SK-N-SH (cell line): ENCODE measurements around the gene FRAS1. TPM values are rescaled to one million over a fixed set of nuclear protein-coding genes. Genes with fewer than 3 reads are reported as not detected.

ENCODE experiments used
- CTCF ChIA-PET: fragments of 300-600, 350-600 bp; formaldehyde crosslinking; extraction: SDS; loops from one replicate; lab custom pipeline; 2021; lab: Yijun Ruan, JAX
- POLR2A ChIA-PET: fragments of 350-600 bp; sonication (Branson Sonifier 250); formaldehyde crosslinking; extraction: SDS; loops from one replicate; lab custom pipeline; 2020; ENCODE audit warnings: antibody characterized with exemption, inconsistent platforms; lab: Yijun Ruan, JAX
- DNase-seq: peaks from one replicate; pipeline ENCODE4 v3.0.0; 2012
- H2AFZ ChIP-seq: fragments of 200-600 bp; sonication (generic); 2 replicates; pipeline ENCODE4 v1.8.1; 2016; ENCODE audit warnings: antibody characterized with exemption, mild to moderate bottlenecking, low read depth
- H3F3A ChIP-seq: fragments of 200-600 bp; sonication (generic); replicated peaks from 2 replicates; pipeline ENCODE3; 2016; ENCODE audit warnings: antibody characterized with exemption, mild to moderate bottlenecking; ENCODE audit not compliant: insufficient read depth
- H3K27ac ChIP-seq, 2 experiments: fragments of 200-500 bp in 1 of 2; fragments of 200-600 bp in 1 of 2; sonication (Bioruptor generic) in 1 of 2; sonication (generic), shearing (Covaris generic) in 1 of 2; 2 replicates each; pipeline versions ENCODE4 v1.5.1 to v1.6.1; 2014 to 2016; ENCODE audit warnings: low read depth in 2 of 2, inconsistent platforms in 1 of 2, low read length in 1 of 2, mild to moderate bottlenecking in 1 of 2, mixed read lengths in 1 of 2
- H3K27me3 ChIP-seq: fragments of 200-600 bp; sonication (generic), shearing (Covaris generic); 2 replicates; pipeline ENCODE4 v1.6.1; 2016; ENCODE audit warnings: mixed run types; ENCODE audit not compliant: insufficient read depth
- H3K36me3 ChIP-seq, 2 experiments: fragments of 200-500 bp in 1 of 2; fragments of 200-600 bp in 1 of 2; sonication (Bioruptor generic) in 1 of 2; sonication (generic) in 1 of 2; replicated peaks in 1 of 2; 2 replicates each; pipeline versions ENCODE3 to v1.5.1; 2014 to 2016; ENCODE audit warnings: low read length in 1 of 2, mild to moderate bottlenecking in 1 of 2; ENCODE audit not compliant: insufficient read depth in 2 of 2, control insufficient read depth in 1 of 2
- H3K4me1 ChIP-seq, 2 experiments: fragments of 200-500 bp in 1 of 2; fragments of 200-600 bp in 1 of 2; sonication (Bioruptor generic) in 1 of 2; sonication (generic), shearing (Covaris generic) in 1 of 2; 2 replicates each; pipeline versions ENCODE4 v1.5.1 to v1.6.1; 2014 to 2016; ENCODE audit warnings: low read depth in 1 of 2, low read length in 1 of 2, mixed run types in 1 of 2; ENCODE audit not compliant: insufficient read depth in 2 of 2, control insufficient read depth in 1 of 2
- H3K4me2 ChIP-seq: fragments of 200-600 bp; sonication (generic), shearing (Covaris generic); 2 replicates; pipeline ENCODE4 v1.6.1; 2017; ENCODE audit warnings: mixed run types
- H3K4me3 ChIP-seq, 2 experiments: fragments of 200-500 bp in 1 of 2; fragments of 200-600 bp in 1 of 2; sonication (Bioruptor generic) in 1 of 2; sonication (generic), shearing (Covaris generic) in 1 of 2; 2 replicates each; pipeline versions ENCODE4 v1.5.1 to v1.8.1; 2014 to 2016; ENCODE audit warnings: low read depth in 2 of 2, inconsistent platforms in 1 of 2, low read length in 1 of 2, mild to moderate bottlenecking in 1 of 2, mixed read lengths in 1 of 2, moderate library complexity in 1 of 2
- H3K79me2 ChIP-seq: fragments of 200-600 bp; sonication (generic); 2 replicates; pipeline ENCODE4 v1.8.1; 2017; ENCODE audit warnings: mild to moderate bottlenecking; ENCODE audit not compliant: insufficient read depth
- H3K9ac ChIP-seq: fragments of 200-600 bp; sonication (generic); 2 replicates; pipeline ENCODE4 v1.6.1; 2017; ENCODE audit warnings: mixed run types
- H3K9me2 ChIP-seq: fragments of 200-600 bp; sonication (generic); 2 replicates; pipeline ENCODE4 v1.6.1; 2017; ENCODE audit warnings: mixed run types
- H3K9me3 ChIP-seq: fragments of 200-600 bp; sonication (generic); 2 replicates; pipeline ENCODE4 v1.6.1; 2017; ENCODE audit warnings: mixed run types, mild to moderate bottlenecking, moderate library complexity
- H4K20me1 ChIP-seq: fragments of 200-600 bp; sonication (generic); 2 replicates; pipeline ENCODE4 v1.6.1; 2017; ENCODE audit warnings: mild to moderate bottlenecking, mixed run types; ENCODE audit not compliant: insufficient read depth
- ELF1 ChIP-seq: IDR thresholded peaks from 2 replicates; pipeline ENCODE4 v1.4.0; 2012
- FOXM1 ChIP-seq: IDR thresholded peaks from 2 replicates; pipeline ENCODE4 v1.4.0; 2012; ENCODE audit warnings: low read depth, mild to moderate bottlenecking
- IRF3 ChIP-seq: fragments of 150-350 bp; IDR thresholded peaks from 2 replicates; pipeline ENCODE4 v1.6.1; 2016; ENCODE audit warnings: mild to moderate bottlenecking, low read depth, low read length
- JUND ChIP-seq: IDR thresholded peaks from 2 replicates; pipeline ENCODE4 v1.4.0; 2012
- MAX ChIP-seq: IDR thresholded peaks from 2 replicates; pipeline ENCODE4 v1.4.0; 2012; ENCODE audit warnings: low read depth
- PBX3 ChIP-seq: IDR thresholded peaks from 2 replicates; pipeline ENCODE4; 2012
- POLR2AphosphoS5 ChIP-seq: IDR thresholded peaks from 2 replicates; pipeline ENCODE4 v1.6.1; 2012; ENCODE audit warnings: low read depth, low read length
- SIN3A ChIP-seq: IDR thresholded peaks from 2 replicates; pipeline ENCODE4 v1.6.1; 2012; ENCODE audit warnings: low read depth, mild to moderate bottlenecking, low read length, moderate library complexity, borderline replicate concordance
- TAF1 ChIP-seq: IDR thresholded peaks from 2 replicates; pipeline ENCODE4 v1.6.1; 2012; ENCODE audit warnings: low read depth, mild to moderate bottlenecking, low read length, moderate library complexity, borderline replicate concordance
- TCF12 ChIP-seq: IDR thresholded peaks from 2 replicates; pipeline ENCODE4 v1.4.0; 2012
- TEAD4 ChIP-seq: IDR thresholded peaks from 2 replicates; pipeline ENCODE4 v1.4.0; 2012; ENCODE audit warnings: mild to moderate bottlenecking, borderline replicate concordance; ENCODE audit not compliant: insufficient read depth
- USF1 ChIP-seq: IDR thresholded peaks from 2 replicates; pipeline ENCODE4 v1.4.0; 2012; ENCODE audit warnings: low read depth, borderline replicate concordance
- USF2 ChIP-seq: fragments of 150-350 bp; IDR thresholded peaks from 2 replicates; pipeline ENCODE4 v1.6.1; 2017; ENCODE audit warnings: antibody characterized with exemption, low read length, low read depth, borderline replicate concordance
- polyA plus RNA-seq, 3 experiments: library from polyadenylated mRNA; depleted of rRNA; stranded (reverse); fragments of >200 nt; gene quantifications; 2 replicates each; pipeline ENCODE4 v1.2.3, GENCODE V29; 2012

FRAS1 gene
- polyA plus RNA-seq, 1 of the 3 experiments (the other 2 are of a cell fraction): 8.3 TPM

GRCh38 chr4:78165758-78166157 lies 108.6 kb downstream of the FRAS1 start (continued):
- TF ChIP-seq MAX (no peak), PBX3 (no peak), IRF3 (no peak), JUND (no peak), USF1 (no peak), FOXM1 (no peak), POLR2AphosphoS5 (no peak)
- TF ChIP-seq, all 33 proteins: peak for 0

GRCh38 chr4:78166622-78167021 lies 109.5 kb downstream of the FRAS1 start:
- DNase-seq: no peak
- ChIA-PET POLR2A (no interaction called here), CTCF (no interaction called here)
- H4K20me1 ChIP-seq: no peaks in the 10 kb centered on the region
- H3K4me1 ChIP-seq: no peaks in the 10 kb centered on the region; a peak in 1 of 4 replicates
- H3K9me2 ChIP-seq: no peaks in the 10 kb centered on the region
- H3K27ac ChIP-seq: no peak overlapping the region
- H3F3A ChIP-seq: no peaks in the 10 kb centered on the region
- H3K79me2 ChIP-seq: no peaks in the 10 kb centered on the region
- H3K36me3 ChIP-seq: no peaks in the 10 kb centered on the region
- H3K4me2 ChIP-seq: no peak overlapping the region
- H2AFZ ChIP-seq: no peak overlapping the region
- H3K27me3 ChIP-seq: no peaks in the 10 kb centered on the region
- TF ChIP-seq TAF1: no peak
- TF ChIP-seq USF2: no peak
- no peak for TF ChIP-seq TCF12
- TF ChIP-seq FOXM1: no peak
- no peak for TF ChIP-seq ELF1
- TF ChIP-seq SIN3A: no peak
- no peak for TF ChIP-seq TEAD4
- TF ChIP-seq, all 33 proteins: peak for 0
- Histone ChIP-seq H3K9ac (no peak overlapping the region), H3K4me3 (no peak overlapping the region), H3K9me3 (no peaks in the 10 kb centered on the region)
